DND-41 (cell line): ENCODE measurements around the gene ZBP1.

Experiments
- ATAC-seq: fragments of 200-7000 bp; cut with Tn5 transposase; 3 replicates; pipeline ENCODE4 v1.9.1; 2021; ENCODE audit warnings: low read depth; ENCODE audit not compliant: insufficient read depth
- DNase-seq: peaks from one replicate; pipeline ENCODE4 v3.0.0-alpha.2; 2020
- H2AFZ ChIP-seq: 2 replicates; pipeline ENCODE4 v1.6.0; 2012; ENCODE audit warnings: low read depth, low read length
- H3K27ac ChIP-seq: 2 replicates; pipeline ENCODE4 v1.5.1; 2012; ENCODE audit warnings: low read length, inconsistent platforms
- H3K27me3 ChIP-seq: fragments of 200-600 bp; sonication (generic); 2 replicates; pipeline ENCODE4 v1.6.0; 2012; ENCODE audit warnings: low read length, mild to moderate bottlenecking, inconsistent platforms; ENCODE audit not compliant: insufficient read depth, poor library complexity
- H3K36me3 ChIP-seq: 2 replicates; pipeline ENCODE4 v1.5.1; 2012; ENCODE audit warnings: low read length, inconsistent platforms; ENCODE audit not compliant: insufficient read depth
- H3K4me1 ChIP-seq: 2 replicates; pipeline ENCODE4 v1.5.1; 2012; ENCODE audit warnings: mild to moderate bottlenecking, low read length; ENCODE audit not compliant: insufficient read depth
- H3K4me2 ChIP-seq: 2 replicates; pipeline ENCODE4 v1.6.0; 2012; ENCODE audit warnings: mild to moderate bottlenecking, moderate library complexity, low read length, inconsistent platforms; ENCODE audit not compliant: insufficient read depth
- H3K4me3 ChIP-seq, 2 experiments: fragments of 200-600 bp in 1 of 2; shearing (Covaris generic) in 1 of 2; 2 replicates each; pipeline ENCODE4 v1.5.1; 2012 to 2016; ENCODE audit warnings: inconsistent platforms in 2 of 2, low read length in 2 of 2, mild to moderate bottlenecking in 2 of 2, low read depth in 1 of 2, moderate library complexity in 1 of 2
- H3K79me2 ChIP-seq: 2 replicates; pipeline ENCODE4 v1.6.0; 2012; ENCODE audit warnings: low read length, inconsistent platforms; ENCODE audit not compliant: insufficient read depth
- H3K9ac ChIP-seq: 2 replicates; pipeline ENCODE4 v1.6.0; 2012; ENCODE audit warnings: low read depth, mild to moderate bottlenecking, inconsistent platforms, low read length, moderate library complexity
- H3K9me3 ChIP-seq: 2 replicates; pipeline ENCODE4 v1.5.1; 2012; ENCODE audit warnings: low read length, moderate library complexity, mild to moderate bottlenecking, inconsistent platforms; ENCODE audit not compliant: insufficient read depth, severe bottlenecking
- H4K20me1 ChIP-seq: 2 replicates; pipeline ENCODE4 v1.6.0; 2012; ENCODE audit warnings: low read length; ENCODE audit not compliant: insufficient read depth
- EZH2 ChIP-seq: IDR thresholded peaks from 3 replicates; pipeline ENCODE4 v1.6.1; 2012; ENCODE audit warnings: borderline replicate concordance, low read depth, mild to moderate bottlenecking, moderate library complexity, low read length, inconsistent platforms; ENCODE audit not compliant: severe bottlenecking
- TF ChIP-seq, protein P1 (sequence below): IDR thresholded peaks from 2 replicates; pipeline ENCODE4 v1.5.1; 2012; ENCODE audit warnings: borderline replicate concordance, low read length, moderate library complexity, mild to moderate bottlenecking; ENCODE audit not compliant: poor library complexity, severe bottlenecking; ENCODE audit errors: extremely low read depth

Gene ZBP1

GRCh38 chr20:57617079-57617795 is 3.0 kb downstream of the ZBP1 start:
- peaks cover 56% of the 10 kb centered on the region for H4K20me1 ChIP-seq
- ATAC-seq (no peak), DNase-seq (no peak)
- no peak overlapping the region for H2AFZ ChIP-seq
- H3K79me2 ChIP-seq, result no peaks in the 10 kb centered on the region
- no peak overlapping the region for H3K4me3 ChIP-seq
- no peak overlapping the region for H3K9ac ChIP-seq
- no peak overlapping the region for H3K4me2 ChIP-seq
- H3K27ac ChIP-seq, result no peak overlapping the region
- TF ChIP-seq, protein P1, sequence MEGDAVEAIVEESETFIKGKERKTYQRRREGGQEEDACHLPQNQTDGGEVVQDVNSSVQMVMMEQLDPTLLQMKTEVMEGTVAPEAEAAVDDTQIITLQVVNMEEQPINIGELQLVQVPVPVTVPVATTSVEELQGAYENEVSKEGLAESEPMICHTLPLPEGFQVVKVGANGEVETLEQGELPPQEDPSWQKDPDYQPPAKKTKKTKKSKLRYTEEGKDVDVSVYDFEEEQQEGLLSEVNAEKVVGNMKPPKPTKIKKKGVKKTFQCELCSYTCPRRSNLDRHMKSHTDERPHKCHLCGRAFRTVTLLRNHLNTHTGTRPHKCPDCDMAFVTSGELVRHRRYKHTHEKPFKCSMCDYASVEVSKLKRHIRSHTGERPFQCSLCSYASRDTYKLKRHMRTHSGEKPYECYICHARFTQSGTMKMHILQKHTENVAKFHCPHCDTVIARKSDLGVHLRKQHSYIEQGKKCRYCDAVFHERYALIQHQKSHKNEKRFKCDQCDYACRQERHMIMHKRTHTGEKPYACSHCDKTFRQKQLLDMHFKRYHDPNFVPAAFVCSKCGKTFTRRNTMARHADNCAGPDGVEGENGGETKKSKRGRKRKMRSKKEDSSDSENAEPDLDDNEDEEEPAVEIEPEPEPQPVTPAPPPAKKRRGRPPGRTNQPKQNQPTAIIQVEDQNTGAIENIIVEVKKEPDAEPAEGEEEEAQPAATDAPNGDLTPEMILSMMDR, result no peak
- no peak for TF ChIP-seq EZH2
- no peaks in the 10 kb centered on the region for H3K9me3 ChIP-seq
- H3K27me3 ChIP-seq, result peaks cover 11% of the 10 kb centered on the region
- H3K36me3 ChIP-seq, result no peaks in the 10 kb centered on the region
- H3K4me1 ChIP-seq, result peaks cover 44% of the 10 kb centered on the region

DNA sequence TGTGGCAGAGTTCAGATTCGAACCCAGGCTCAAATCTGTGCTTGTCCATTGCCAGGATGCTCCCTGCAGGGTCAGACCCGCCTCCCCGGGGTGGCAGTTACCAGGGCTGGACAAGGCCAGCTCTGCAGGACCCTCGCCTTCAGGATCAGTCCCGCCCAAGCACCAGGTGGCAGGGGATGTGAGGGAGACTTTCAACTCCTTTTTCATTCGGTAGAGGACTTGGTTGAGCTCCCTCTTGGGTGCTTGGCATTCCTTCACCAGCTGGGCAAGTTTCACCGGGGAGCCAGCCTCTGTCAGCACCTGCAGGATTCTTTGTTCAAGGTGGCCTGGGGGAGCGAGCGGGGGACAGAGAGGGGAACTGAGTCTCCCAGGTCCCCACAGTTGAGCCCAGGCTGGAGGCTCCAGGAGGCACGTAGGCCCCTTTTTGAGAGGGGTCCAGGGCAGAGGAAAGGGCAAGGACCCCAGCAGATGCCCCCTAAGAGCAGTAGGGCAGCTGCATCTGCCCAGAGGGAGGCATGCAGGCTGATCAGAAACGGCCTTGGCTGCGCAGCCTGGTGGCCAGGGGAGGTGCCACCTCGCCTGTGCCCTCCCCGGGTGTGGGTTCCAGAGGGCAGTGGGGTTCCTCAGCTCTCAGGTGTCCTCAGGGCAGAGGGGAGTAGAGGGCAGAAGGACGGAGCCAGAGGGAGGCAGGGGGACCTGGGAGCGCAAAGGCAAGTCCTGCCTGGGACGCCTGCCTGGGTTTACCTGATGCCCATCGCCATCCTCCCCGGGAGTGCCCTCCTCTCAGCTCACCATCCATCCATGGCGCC is 3.9 kb downstream of the ZBP1 start:
- peaks cover 17% of the 10 kb centered on the region for H3K27me3 ChIP-seq

DNA sequence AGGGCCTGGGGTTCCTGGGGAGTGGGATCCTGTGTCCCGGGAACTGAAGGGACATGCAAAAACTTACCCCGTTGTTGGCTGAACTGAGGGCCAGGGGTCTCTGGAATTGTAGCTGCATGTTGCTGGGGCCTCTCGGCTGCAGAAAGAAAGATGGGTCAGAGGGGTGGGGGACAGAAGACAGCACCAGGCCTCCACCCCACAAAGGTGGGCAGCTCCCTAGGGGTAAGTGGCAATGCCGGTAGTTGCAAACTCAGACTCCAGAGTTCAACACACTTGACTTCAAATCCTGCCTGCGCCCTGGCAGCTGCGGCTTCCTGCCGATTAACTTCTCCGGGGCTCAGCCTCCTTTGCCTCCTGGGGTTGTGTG is 4.8 kb downstream of the ZBP1 start:
- Histone ChIP-seq H3K4me3 (no peak overlapping the region), H3K4me2 (no peak overlapping the region), H3K36me3 (no peaks in the 10 kb centered on the region), H3K79me2 (no peaks in the 10 kb centered on the region), H3K9ac (no peak overlapping the region), H4K20me1 (peaks cover 64% of the 10 kb centered on the region), H3K4me1 (peaks cover 28% of the 10 kb centered on the region), H3K9me3 (no peaks in the 10 kb centered on the region), H3K27ac (no peak overlapping the region), H2AFZ (no peak overlapping the region), H3K27me3 (peaks cover 18% of the 10 kb centered on the region)
- ATAC-seq (no peak), DNase-seq (no peak)
- TF ChIP-seq EZH2, result no peak
- TF ChIP-seq, protein P1, result no peak

More for the DNA sequence above, 3.9 kb downstream of the ZBP1 start:
- Histone ChIP-seq H3K27ac (no peak overlapping the region), H4K20me1 (peaks cover 62% of the 10 kb centered on the region), H3K9me3 (no peaks in the 10 kb centered on the region), H3K4me3 (no peak overlapping the region), H3K4me2 (no peak overlapping the region), H3K4me1 (peaks cover 37% of the 10 kb centered on the region), H3K9ac (no peak overlapping the region), H3K36me3 (no peaks in the 10 kb centered on the region), H3K79me2 (no peaks in the 10 kb centered on the region), H2AFZ (no peak overlapping the region)
- ATAC-seq, result no peak
- DNase-seq, result no peak
- no peak for TF ChIP-seq EZH2
- TF ChIP-seq, protein P1, result no peak
